RPMI8226 (cell line): Measurements from ENCODE around the gene PTPA.

Experiments
- DNase-seq: peaks from one replicate; pipeline ENCODE4 v3.0.0-alpha.2; 2015

The PTPA gene

GRCh38 chr9:129138476-129139232, 27.4 kb downstream of the PTPA start:
- no peak for DNase-seq

GRCh38 chr9:129139233-129139992, 28.2 kb downstream of the PTPA start:
- peak; percentile 91 for DNase-seq

- DNase-seq, result peak; percentile 86
Measured at GRCh38 chr9:129139993-129140396, 28.8 kb downstream of the PTPA start.

GRCh38 chr9:129140397-129141065, 29.3 kb downstream of the PTPA start:
- DNase-seq, result peak; percentile 54

GRCh38 chr9:129141066-129142041, 30.1 kb downstream of the PTPA start:
- peak; percentile 44 for DNase-seq

GRCh38 chr9:129142138-129142935, 31.1 kb downstream of the PTPA start:
- no peak for DNase-seq

- peak; percentile 79 for DNase-seq
Measured at GRCh38 chr9:129143031-129143927, 32.1 kb downstream of the PTPA start.

- no peak for DNase-seq
Measured at GRCh38 chr9:129145316-129145715, 34.1 kb downstream of the PTPA start.

GRCh38 chr9:129145841-129146292, 34.7 kb downstream of the PTPA start:
- no peak for DNase-seq

GRCh38 chr9:129146441-129146941, 35.3 kb downstream of the PTPA start:
- no peak for DNase-seq

- no peak for DNase-seq
Measured at GRCh38 chr9:129148463-129149204, 37.4 kb downstream of the PTPA start.

GRCh38 chr9:129149442-129149841, 38.2 kb downstream of the PTPA start:
- DNase-seq, result no peak

- no peak for DNase-seq
Measured at GRCh38 chr9:129150122-129150521, 38.9 kb downstream of the PTPA start.

GRCh38 chr9:129150672-129151211, 39.5 kb downstream of the PTPA start:
- DNase-seq, result no peak

- DNase-seq, result no peak
Measured at GRCh38 chr9:129151469-129151868, 40.3 kb downstream of the PTPA start.

GRCh38 chr9:129154866-129155477, 43.8 kb downstream of the PTPA start:
- DNase-seq, result no peak

- DNase-seq, result no peak
Measured at GRCh38 chr9:129156163-129156562, 44.9 kb downstream of the PTPA start.

GRCh38 chr9:129160712-129161533, 49.7 kb downstream of the PTPA start:
- DNase-seq, result no peak
